Measurements from ENCODE around the gene TSHZ3. TPM values are rescaled to one million over a fixed set of nuclear protein-coding genes. Genes with fewer than 3 reads are reported as not detected.

TSHZ3 gene
- total RNA-seq, 2 donors from 2014 or later: 1.3 to 5.1 TPM

DNA sequence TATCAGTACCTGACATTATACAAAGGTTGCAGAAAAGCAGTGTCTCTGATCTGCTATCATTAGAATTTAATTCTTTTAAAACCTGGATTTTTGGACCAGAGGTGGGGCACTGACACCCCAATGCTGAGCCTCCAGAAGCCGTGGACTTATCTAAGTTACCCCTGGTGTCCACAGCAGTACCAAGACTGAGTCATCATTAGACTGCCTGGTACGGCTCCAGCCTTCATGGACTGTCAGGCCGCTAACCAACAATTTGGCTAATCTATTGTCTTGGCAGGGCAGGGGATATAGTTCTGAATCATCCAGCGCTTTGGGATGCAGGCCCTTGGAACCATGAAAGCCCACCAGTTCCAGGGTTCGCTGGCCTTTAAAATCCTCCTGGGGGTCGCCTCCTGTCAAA is 78.3 kb downstream of the TSHZ3 start:
- Histone ChIP-seq H3K9me3 (no peaks in the 10 kb centered on the region), H3K9ac (ENCODE audit: low read depth in 2 of 2, low read length in 2 of 2) (no peak overlapping the region), H3K27me3 (no peaks in the 10 kb centered on the region), H3K4me1 (no peaks in the 10 kb centered on the region), H3K36me3 (no peaks in the 10 kb centered on the region), H3K27ac (no peak overlapping the region), H3K4me3 (no peak overlapping the region)
- TF ChIP-seq, protein P1, sequence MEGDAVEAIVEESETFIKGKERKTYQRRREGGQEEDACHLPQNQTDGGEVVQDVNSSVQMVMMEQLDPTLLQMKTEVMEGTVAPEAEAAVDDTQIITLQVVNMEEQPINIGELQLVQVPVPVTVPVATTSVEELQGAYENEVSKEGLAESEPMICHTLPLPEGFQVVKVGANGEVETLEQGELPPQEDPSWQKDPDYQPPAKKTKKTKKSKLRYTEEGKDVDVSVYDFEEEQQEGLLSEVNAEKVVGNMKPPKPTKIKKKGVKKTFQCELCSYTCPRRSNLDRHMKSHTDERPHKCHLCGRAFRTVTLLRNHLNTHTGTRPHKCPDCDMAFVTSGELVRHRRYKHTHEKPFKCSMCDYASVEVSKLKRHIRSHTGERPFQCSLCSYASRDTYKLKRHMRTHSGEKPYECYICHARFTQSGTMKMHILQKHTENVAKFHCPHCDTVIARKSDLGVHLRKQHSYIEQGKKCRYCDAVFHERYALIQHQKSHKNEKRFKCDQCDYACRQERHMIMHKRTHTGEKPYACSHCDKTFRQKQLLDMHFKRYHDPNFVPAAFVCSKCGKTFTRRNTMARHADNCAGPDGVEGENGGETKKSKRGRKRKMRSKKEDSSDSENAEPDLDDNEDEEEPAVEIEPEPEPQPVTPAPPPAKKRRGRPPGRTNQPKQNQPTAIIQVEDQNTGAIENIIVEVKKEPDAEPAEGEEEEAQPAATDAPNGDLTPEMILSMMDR (IDR thresholded peaks at IDR 0.05): no peak
- intact Hi-C loops (cut with DNase I): no loop called here
- no peak for DNase-seq

DNA sequence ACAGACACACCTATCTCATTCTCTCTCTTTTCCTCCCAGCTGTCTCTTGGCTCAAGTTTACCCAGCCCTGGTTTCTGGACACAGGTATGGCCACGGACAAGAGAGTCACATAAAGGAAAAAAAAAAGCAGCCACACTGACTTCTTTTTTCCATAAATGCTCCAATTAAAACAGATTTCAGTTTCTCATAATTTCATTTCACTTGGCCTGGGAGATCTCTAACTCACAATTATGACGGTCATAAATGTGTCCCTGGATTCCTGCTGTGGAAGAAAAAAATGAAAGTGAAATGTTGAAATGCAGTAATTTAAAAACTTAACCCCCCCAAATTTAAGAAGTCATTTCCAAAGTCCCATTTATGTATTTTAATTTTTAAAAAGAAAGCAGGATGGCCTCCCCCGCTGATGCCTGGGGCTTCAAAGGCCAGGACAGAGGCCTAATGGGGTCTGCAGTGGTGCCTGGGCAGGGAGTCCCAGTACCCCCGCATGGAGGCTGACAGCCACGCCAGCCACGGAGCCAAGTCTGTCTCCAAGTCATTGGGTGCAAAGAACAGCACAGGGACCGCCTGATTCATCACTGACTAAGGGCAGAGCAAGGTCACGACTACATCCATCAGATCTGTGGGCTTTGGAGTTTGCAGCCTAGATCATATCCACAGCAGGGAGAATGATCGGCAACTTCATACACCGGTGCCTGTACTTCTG is 79.7 kb downstream of the TSHZ3 start:
- H3K27me3 ChIP-seq: no peaks in the 10 kb centered on the region
- no peaks in the 10 kb centered on the region for H3K4me1 ChIP-seq
- H3K9me3 ChIP-seq: no peaks in the 10 kb centered on the region
- no peak for DNase-seq
- H3K4me3 ChIP-seq: no peak overlapping the region
- no peak overlapping the region for H3K9ac ChIP-seq (ENCODE audit: low read depth in 2 of 2, low read length in 2 of 2)
- intact Hi-C loops (cut with DNase I): no loop called here
- TF ChIP-seq, protein P1 (IDR thresholded peaks at IDR 0.05): no peak
- H3K36me3 ChIP-seq: no peaks in the 10 kb centered on the region
- no peak overlapping the region for H3K27ac ChIP-seq

DNA sequence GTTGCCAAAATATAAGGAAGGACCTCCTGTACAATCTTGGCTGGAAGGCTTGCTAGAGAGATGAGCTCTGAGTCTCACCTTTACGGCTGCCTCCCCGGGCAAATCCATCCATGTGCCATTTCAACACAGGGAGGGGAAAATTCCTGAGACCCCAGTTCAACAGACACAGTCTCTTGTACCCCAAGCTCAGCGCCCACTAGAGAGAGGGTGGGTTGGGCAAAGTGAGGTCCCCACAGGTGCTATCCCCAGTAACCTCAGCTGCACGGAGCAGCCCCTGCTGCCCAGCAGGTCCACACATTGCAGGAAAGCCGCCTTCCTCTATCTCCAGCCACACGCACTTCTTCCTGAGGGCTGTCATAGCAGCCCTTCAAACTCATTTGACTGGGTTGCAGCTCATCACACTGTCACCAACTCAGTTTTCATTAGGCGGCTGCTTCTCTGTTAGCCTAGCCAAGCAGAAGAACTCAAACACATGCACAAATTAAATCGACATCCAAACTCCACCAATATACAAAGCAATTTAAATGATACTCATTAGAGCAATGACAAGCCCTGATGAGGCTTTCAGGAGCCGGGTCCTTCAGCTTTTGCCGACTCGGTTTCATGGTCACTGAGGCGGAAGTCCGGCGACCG is 80.4 kb downstream of the TSHZ3 start:
- Histone ChIP-seq H3K27me3 (no peaks in the 10 kb centered on the region), H3K4me1 (no peaks in the 10 kb centered on the region), H3K27ac (no peak overlapping the region), H3K4me3 (no peak overlapping the region), H3K9me3 (no peaks in the 10 kb centered on the region), H3K9ac (ENCODE audit: low read depth in 2 of 2, low read length in 2 of 2) (no peak overlapping the region), H3K36me3 (no peaks in the 10 kb centered on the region)
- no peak for DNase-seq
- intact Hi-C loops (cut with DNase I): no loop called here
- TF ChIP-seq, protein P1 (IDR thresholded peaks at IDR 0.05): no peak

DNA sequence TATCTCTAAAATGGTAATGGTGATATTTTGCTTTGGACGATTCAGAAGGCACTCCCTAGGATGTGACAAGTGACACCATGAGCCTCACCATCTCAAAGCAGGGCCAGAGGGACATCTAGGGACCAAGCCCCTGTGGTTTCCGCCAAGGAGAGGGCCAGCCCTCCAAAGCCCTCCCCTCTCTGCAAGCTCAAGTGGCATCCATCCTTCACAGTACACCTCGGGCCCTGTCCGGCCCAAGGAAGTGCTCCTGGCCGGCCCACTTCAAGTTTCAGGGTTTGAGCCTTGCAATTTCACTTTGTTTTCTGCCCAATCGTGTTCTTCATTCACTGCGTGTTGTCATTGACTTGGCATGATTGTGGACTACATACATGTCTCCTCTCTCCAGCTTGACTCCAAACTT is 82.5 kb downstream of the TSHZ3 start:
- H3K4me1 ChIP-seq: no peaks in the 10 kb centered on the region
- H3K36me3 ChIP-seq: no peaks in the 10 kb centered on the region
- DNase-seq: no peak
- intact Hi-C loops (cut with DNase I): no loop called here
- no peak overlapping the region for H3K27ac ChIP-seq
- no peaks in the 10 kb centered on the region for H3K27me3 ChIP-seq
- TF ChIP-seq, protein P1 (IDR thresholded peaks at IDR 0.05): no peak
- no peak overlapping the region for H3K9ac ChIP-seq (ENCODE audit: low read depth in 2 of 2, low read length in 2 of 2)
- H3K9me3 ChIP-seq: no peaks in the 10 kb centered on the region
- H3K4me3 ChIP-seq: no peak overlapping the region

DNA sequence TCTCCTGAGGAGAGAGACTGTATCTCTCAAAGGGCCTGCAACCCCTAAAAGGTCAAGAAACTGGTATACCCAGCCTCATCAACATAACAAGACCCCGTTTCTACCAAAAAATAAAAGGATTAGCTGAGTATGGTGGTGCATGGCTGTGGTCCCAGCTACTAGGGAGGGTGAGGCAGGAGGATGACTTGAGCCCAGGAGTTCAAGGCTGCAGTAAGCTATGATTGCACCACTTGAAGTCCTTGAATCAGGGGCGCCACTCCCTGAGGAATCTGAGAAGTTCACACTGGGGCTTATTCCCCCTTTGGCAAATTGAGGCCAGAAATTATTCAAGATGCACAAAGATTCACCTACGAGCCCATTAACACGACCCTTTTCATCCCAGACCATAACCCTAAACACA is 83.0 kb downstream of the TSHZ3 start:
- no peaks in the 10 kb centered on the region for H3K4me1 ChIP-seq
- no peaks in the 10 kb centered on the region for H3K27me3 ChIP-seq

More for the DNA sequence above, 83.0 kb downstream of the TSHZ3 start:
- no peaks in the 10 kb centered on the region for H3K36me3 ChIP-seq
- no peak for DNase-seq
- H3K27ac ChIP-seq: no peak overlapping the region
- TF ChIP-seq, protein P1 (IDR thresholded peaks at IDR 0.05): no peak
- no peaks in the 10 kb centered on the region for H3K9me3 ChIP-seq
- no peak overlapping the region for H3K4me3 ChIP-seq
- H3K9ac ChIP-seq (ENCODE audit: low read depth in 2 of 2, low read length in 2 of 2): no peak overlapping the region
- intact Hi-C loops (cut with DNase I): no loop called here
